ENCODE results near the gene LAMB1. TPM values are rescaled to one million over a fixed set of nuclear protein-coding genes. Genes with fewer than 3 reads are reported as not detected.

Gene LAMB1
- total RNA-seq, 3 donors from 2014 or later = 82.0 to 165 (median 148) TPM

DNA sequence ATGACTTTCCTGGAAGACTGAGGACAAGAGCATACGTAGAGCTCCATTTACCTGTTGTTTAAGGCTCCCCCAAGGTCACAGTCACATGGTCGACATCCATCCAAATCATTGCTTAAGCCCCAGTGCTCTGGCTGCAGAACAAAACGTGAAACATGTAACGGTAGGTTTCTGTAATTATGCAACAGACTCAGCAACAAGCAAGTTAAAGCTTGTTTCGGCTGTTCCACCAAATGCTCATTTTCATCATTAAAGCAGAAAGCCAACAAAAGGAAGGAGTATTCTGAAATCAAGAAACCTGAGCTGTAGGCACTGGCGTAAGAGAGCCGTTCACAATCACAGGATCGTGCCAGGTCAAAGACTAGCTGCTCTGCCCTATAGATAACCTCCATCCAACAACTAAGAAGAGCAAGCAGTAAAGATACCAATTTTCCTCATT lies 30.0 kb downstream of the LAMB1 start:
- ATAC-seq = no peak

DNA sequence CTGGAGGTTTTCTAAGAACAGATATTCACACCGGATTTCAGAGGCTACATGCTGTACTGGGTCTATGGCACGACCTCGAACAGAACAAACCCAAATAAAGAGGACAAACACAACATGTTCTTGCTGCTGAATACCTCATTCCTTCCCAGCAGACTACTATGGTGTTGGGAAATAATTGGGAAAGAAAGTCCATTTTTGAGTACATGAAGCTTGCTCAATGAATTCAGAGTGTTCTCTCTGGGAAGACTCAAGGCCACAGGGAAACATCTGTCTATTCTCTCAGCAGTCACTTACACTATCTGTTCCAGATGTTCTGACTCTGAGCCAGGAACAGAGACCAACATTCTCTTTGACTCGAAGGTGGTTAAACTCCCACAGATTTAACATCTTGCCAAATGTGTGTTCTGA lies 30.9 kb downstream of the LAMB1 start:
- Histone ChIP-seq H3K36me3 (ENCODE audit: low read depth) (peaks cover 4% of the 10 kb centered on the region), H3K4me1 (ENCODE audit: low read depth) (peaks cover 7% of the 10 kb centered on the region), H3K9me3 (no peaks in the 10 kb centered on the region), H3K4me3 (no peak overlapping the region)
- ATAC-seq (peak; percentile 42), DNase-seq (no peak)
- intact Hi-C loops (cut with DNase I, micrococcal nuclease) = no loop called here
- TF ChIP-seq, protein P1, sequence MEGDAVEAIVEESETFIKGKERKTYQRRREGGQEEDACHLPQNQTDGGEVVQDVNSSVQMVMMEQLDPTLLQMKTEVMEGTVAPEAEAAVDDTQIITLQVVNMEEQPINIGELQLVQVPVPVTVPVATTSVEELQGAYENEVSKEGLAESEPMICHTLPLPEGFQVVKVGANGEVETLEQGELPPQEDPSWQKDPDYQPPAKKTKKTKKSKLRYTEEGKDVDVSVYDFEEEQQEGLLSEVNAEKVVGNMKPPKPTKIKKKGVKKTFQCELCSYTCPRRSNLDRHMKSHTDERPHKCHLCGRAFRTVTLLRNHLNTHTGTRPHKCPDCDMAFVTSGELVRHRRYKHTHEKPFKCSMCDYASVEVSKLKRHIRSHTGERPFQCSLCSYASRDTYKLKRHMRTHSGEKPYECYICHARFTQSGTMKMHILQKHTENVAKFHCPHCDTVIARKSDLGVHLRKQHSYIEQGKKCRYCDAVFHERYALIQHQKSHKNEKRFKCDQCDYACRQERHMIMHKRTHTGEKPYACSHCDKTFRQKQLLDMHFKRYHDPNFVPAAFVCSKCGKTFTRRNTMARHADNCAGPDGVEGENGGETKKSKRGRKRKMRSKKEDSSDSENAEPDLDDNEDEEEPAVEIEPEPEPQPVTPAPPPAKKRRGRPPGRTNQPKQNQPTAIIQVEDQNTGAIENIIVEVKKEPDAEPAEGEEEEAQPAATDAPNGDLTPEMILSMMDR (IDR thresholded peaks at IDR 0.05) = no peak

More for the DNA sequence above, 30.0 kb downstream of the LAMB1 start:
- DNase-seq = no peak
- Histone ChIP-seq H3K9me3 (no peaks in the 10 kb centered on the region), H3K4me3 (no peak overlapping the region), H3K4me1 (ENCODE audit: low read depth) (peaks cover 4% of the 10 kb centered on the region), H3K36me3 (ENCODE audit: low read depth) (peaks cover 4% of the 10 kb centered on the region)
- intact Hi-C loops (cut with DNase I, micrococcal nuclease) = no loop called here
- TF ChIP-seq, protein P1 (IDR thresholded peaks at IDR 0.05) = no peak

DNA sequence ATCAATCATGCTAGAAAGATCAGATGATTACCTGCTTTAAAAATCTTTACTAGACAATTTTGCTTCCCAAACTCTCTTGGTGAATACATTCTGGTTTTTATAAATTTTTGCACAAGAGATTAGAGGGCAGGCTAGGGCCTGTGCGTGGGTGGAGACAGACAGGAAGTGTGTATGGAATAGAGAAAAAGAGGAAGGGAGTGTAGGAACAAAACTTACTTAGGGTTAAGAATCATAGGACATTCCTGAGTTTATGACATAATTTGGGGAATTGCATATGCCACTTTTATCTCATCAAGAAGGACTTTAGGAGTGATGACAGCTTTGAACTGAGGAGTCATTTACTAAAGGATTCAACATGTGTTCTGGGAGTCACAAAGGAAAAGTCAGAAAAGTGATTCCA lies 31.3 kb downstream of the LAMB1 start:
- no peak for DNase-seq
- Histone ChIP-seq H3K4me3 (no peak overlapping the region), H3K36me3 (ENCODE audit: low read depth) (peaks cover 4% of the 10 kb centered on the region), H3K9me3 (no peaks in the 10 kb centered on the region), H3K4me1 (ENCODE audit: low read depth) (peaks cover 7% of the 10 kb centered on the region)
- ATAC-seq = peak; percentile 25
- TF ChIP-seq, protein P1 (IDR thresholded peaks at IDR 0.05) = no peak
- intact Hi-C loops (cut with DNase I, micrococcal nuclease) = no loop called here

DNA sequence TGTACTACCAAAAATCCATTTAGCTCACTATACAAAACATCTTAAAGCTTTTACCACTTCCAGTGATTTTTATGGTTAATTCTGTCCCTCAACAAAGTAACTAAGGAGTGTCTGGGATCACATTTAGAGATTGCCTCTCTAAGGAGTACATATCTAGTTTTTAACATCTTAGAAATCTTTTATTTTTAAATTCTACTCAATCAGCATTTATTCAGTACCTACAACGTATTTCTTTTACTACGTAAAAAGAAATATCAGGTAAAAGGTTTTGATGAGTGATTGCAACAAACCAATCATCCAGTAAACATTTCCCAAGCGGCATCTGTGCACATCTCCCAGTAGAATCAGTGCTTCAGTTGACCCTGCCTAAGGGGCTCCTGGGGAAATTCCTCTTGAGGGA lies 31.9 kb downstream of the LAMB1 start:
- TF ChIP-seq, protein P1 (IDR thresholded peaks at IDR 0.05) = no peak
- no peak for ATAC-seq
- H3K9me3 ChIP-seq = no peaks in the 10 kb centered on the region

DNA sequence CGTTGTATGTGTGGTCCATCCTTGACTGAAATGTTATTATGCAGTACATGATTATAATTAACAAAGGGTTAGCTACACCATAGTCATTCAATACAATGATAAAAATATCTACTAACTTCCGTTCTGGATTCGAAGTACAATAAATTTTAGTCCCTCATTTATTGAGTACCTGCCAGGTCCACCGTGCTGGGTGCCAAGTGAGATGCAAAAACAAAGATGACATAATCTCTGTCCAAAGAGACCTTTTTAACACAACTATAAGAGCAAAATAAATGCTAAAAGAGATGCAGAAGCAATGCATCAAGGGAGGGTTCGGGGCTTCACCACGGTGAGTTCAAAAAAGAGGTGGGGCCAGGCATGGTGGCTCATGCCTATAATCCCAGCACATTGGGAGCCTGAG lies 33.1 kb downstream of the LAMB1 start:
- TF ChIP-seq, protein P1 (IDR thresholded peaks at IDR 0.05) = no peak

More for the DNA sequence above, 31.9 kb downstream of the LAMB1 start:
- intact Hi-C loops (cut with DNase I, micrococcal nuclease) = no loop called here
- Histone ChIP-seq H3K36me3 (ENCODE audit: low read depth) (peaks cover 4% of the 10 kb centered on the region), H3K4me3 (no peak overlapping the region), H3K4me1 (ENCODE audit: low read depth) (peaks cover 7% of the 10 kb centered on the region)
- no peak for DNase-seq

DNA sequence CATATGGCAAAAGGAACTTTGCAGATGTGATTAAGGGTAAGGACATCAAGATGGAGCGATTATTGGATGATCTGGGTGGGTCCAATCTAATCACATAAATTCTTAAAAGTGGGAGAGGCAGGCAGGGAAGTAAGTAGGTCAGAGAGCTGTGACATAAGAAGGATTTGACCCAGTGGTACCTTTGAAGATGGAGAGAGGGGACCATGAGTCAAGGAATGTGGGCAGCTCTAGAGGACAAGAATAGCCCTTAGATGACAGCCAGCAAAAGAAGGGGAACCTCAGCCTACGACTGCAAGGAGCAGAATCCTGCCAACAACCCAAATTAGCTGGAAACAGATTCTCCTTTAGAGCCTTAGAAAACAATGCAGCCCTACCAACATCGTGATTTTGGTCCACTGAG lies 34.5 kb downstream of the LAMB1 start:
- ATAC-seq (no peak), DNase-seq (no peak)
- intact Hi-C loops (cut with DNase I, micrococcal nuclease) = no loop called here
- H3K36me3 ChIP-seq (ENCODE audit: low read depth) = no peaks in the 10 kb centered on the region
- H3K4me1 ChIP-seq (ENCODE audit: low read depth) = peaks cover 7% of the 10 kb centered on the region
- TF ChIP-seq, protein P1 (IDR thresholded peaks at IDR 0.05) = no peak
- no peaks in the 10 kb centered on the region for H3K9me3 ChIP-seq
- no peak overlapping the region for H3K4me3 ChIP-seq

More for the DNA sequence above, 33.1 kb downstream of the LAMB1 start:
- ATAC-seq (no peak), DNase-seq (no peak)
- Histone ChIP-seq H3K9me3 (no peaks in the 10 kb centered on the region), H3K4me1 (ENCODE audit: low read depth) (peaks cover 7% of the 10 kb centered on the region), H3K4me3 (no peak overlapping the region), H3K36me3 (ENCODE audit: low read depth) (peaks cover 4% of the 10 kb centered on the region)
- intact Hi-C loops (cut with DNase I, micrococcal nuclease) = no loop called here
